ENCODE data around the gene CARD9. TPM values are rescaled to one million over a fixed set of nuclear protein-coding genes. Genes with fewer than 3 reads are reported as not detected.
A peak's percentile ranks its signal among the peaks of the same experiment; 100 is the strongest.

Gene CARD9
- total RNA-seq, 3 donors from 2014 or later (not counting 1 experiment from before 2014, with no cell fraction given), result 1.6 to 4.2 (median 4.0) TPM

DNA sequence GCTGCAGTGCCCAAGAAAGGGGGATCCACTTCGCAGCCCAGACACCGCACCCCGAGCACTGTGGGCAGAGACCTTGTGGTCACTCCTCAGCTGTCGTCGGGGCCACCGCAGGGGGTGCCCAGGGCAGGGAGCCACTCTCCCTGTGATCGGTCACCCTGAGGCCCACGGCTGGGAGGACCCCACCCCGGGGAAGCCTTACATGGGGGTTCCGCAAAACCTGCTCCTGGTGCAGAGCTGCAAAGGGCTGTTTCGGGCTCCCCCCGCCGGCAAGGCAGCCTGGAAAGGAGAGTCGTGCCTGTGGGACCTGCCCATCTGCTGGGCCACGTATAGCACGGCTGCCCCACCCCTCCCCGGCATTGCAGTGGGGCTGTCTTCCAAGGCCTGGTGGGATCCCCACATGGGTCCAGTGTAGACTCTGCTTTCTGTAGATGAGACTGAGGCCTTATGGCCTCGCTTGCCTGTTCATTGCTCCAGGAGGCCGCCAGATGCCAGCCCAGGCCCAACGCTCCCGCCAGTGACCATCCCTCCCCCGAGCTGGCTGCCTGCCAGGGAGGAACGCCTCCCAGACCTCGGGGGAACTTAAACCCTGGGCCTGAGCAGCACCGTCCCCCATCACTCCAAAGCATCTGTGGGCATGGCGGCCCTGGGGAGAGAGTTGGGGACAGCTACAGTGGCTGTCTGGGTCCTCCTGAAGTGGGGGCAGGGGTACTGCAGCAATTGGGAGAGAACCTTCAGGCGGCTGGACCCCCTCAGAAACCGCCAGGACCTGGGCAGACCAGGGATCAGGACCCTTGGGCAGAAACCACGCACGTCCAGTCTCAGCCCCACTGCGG lies 8.3 kb downstream of the CARD9 start:
- H3K27ac ChIP-seq (ENCODE audit: low read length), result no peak overlapping the region
- Mint-ChIP-seq H3K4me3 (no peak overlapping the region), H3K4me1 (peaks cover 0 to 5% of the 10 kb centered on the region in 2 donors), H3K36me3 (no peaks in the 10 kb centered on the region), H3K27ac (no peak overlapping the region), H3K27me3 (ENCODE audit: low read depth in 2 of 2) (no peaks in the 10 kb centered on the region), H3K9me3 (no peaks in the 10 kb centered on the region)
- no peak for DNase-seq
- 89% methylated on average over 31 of the region's 31 CpGs for WGBS (ENCODE audit: insufficient coverage)
- TF ChIP-seq, protein P1, sequence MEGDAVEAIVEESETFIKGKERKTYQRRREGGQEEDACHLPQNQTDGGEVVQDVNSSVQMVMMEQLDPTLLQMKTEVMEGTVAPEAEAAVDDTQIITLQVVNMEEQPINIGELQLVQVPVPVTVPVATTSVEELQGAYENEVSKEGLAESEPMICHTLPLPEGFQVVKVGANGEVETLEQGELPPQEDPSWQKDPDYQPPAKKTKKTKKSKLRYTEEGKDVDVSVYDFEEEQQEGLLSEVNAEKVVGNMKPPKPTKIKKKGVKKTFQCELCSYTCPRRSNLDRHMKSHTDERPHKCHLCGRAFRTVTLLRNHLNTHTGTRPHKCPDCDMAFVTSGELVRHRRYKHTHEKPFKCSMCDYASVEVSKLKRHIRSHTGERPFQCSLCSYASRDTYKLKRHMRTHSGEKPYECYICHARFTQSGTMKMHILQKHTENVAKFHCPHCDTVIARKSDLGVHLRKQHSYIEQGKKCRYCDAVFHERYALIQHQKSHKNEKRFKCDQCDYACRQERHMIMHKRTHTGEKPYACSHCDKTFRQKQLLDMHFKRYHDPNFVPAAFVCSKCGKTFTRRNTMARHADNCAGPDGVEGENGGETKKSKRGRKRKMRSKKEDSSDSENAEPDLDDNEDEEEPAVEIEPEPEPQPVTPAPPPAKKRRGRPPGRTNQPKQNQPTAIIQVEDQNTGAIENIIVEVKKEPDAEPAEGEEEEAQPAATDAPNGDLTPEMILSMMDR (IDR thresholded peaks at IDR 0.05), result no peak
- H3K4me1 ChIP-seq (ENCODE audit: control insufficient read depth, insufficient read depth, low read length), result peaks cover 29% of the 10 kb centered on the region
- ATAC-seq, result no peak
- H3K36me3 ChIP-seq (ENCODE audit: control insufficient read depth, insufficient read depth, low read length), result peaks cover 2% of the 10 kb centered on the region
- no peak overlapping the region for H3K4me3 ChIP-seq (ENCODE audit: low read length)
- no peaks in the 10 kb centered on the region for H3K27me3 ChIP-seq (ENCODE audit: control insufficient read depth, insufficient read depth, low read length)
- H3K9me3 ChIP-seq (ENCODE audit: control insufficient read depth, insufficient read depth, low read length), result no peaks in the 10 kb centered on the region
- intact Hi-C loops (cut with micrococcal nuclease), result loop anchor here (10.0 kb wide), 1 partner anchor 50 kb away; no protein-coding TSS in a partner anchor

DNA sequence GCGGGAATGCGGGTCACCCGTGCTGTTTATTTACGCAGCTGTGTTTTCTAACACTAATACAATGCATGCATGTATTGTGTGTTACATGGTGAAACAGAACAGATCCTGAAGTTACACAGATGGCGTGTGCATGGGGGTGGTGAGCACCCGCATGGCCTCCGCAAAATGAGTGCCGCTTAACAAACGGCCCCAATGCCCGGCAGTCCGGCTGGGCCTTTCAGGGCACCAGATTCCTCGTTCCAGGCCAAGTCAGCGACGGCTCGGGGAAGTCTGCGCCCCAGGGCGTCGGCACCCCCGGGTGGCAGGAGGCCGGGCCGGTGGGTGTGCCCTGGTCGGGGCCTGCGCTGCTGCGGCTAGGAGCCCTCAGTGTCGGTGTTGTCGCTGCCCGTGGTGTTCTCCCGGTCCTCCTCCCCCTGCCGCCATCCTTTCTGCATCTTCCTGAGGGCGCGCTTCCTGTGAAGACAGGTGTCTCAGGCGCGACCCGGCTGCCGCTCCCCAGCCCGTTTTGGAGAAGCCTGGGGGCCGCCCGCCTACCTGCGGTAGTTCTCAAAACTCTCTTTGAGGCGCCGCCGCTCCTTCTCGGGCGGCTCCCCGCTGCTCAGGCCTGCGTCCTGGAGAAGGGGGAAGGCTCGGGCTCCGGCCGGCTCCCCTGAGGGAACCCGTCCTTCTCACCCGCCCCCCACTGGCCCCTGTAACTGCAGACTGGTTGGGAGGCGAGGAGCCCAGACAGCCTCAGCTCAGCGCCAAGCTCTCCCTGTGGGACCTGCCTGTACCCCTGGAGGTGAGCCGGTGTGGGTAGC lies 9.3 kb downstream of the CARD9 start:
- Mint-ChIP-seq H3K36me3 (no peaks in the 10 kb centered on the region), H3K9me3 (no peaks in the 10 kb centered on the region), H3K4me3 (peak overlapping the region; percentile 65), H3K27me3 (ENCODE audit: low read depth in 2 of 2) (no peaks in the 10 kb centered on the region), H3K27ac (no peak overlapping the region), H3K4me1 (peaks cover 0 to 5% of the 10 kb centered on the region in 2 donors)
- TF ChIP-seq, protein P1 (IDR thresholded peaks at IDR 0.05), result peak; percentile 65
- ATAC-seq (peak in 1 of 3 donors; percentile 0), DNase-seq (no peak)
- Histone ChIP-seq H3K9me3 (ENCODE audit: control insufficient read depth, insufficient read depth, low read length) (no peaks in the 10 kb centered on the region), H3K27me3 (ENCODE audit: control insufficient read depth, insufficient read depth, low read length) (no peaks in the 10 kb centered on the region), H3K36me3 (ENCODE audit: control insufficient read depth, insufficient read depth, low read length) (peaks cover 2% of the 10 kb centered on the region), H3K4me1 (ENCODE audit: control insufficient read depth, insufficient read depth, low read length) (peaks cover 29% of the 10 kb centered on the region), H3K27ac (ENCODE audit: low read length) (no peak overlapping the region), H3K4me3 (ENCODE audit: low read length) (no peak overlapping the region)
- 50% methylated on average over 54 of the region's 54 CpGs for WGBS (ENCODE audit: insufficient coverage)
- intact Hi-C loops (cut with micrococcal nuclease), result loop anchor here (10.0 kb wide), 1 partner anchor 49 kb away; no protein-coding TSS in a partner anchor

DNA sequence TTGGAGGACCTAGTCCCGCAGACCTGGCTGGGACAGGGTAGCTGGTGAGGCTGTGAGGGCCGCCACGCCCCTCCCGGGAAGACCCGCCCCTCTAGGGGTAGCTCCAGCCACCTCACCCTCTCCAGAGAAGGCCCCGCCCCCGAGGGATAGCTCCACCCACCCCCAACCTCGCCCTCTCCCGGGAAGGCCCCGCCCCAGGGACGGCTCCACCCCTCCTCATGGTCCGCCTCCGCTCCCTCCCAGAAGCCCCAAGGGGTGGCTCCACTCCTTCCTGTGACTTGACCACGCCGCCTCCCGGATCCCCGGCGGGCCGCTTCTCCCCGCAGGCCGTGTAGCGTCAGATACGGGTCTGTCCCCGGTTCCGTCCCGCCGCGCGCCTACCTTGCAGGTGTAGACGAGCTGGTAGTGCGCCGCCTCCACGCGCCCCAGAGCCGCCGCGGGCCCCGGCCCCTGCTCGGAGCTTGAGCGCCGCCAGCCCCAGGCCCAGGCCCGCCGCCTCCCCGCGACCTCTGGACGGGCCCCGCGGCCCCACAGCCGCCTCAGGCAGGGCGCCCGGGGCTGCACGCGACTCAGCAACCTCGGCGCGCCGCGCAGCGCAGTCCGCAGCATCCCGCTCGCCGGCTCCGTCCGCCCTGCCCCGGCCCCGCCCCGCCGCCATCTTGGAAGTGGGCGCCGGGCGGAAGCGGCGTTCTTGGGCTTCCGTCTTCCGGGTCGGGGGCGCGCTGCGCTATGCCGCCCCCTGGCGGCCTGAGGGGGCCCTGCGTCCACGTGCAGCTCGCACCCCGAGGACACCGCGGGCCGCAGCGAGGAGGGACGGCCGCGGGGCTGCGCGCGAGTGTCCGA lies 10.1 kb downstream of the CARD9 start, which contains the start of gene DNLZ:
TSS of gene DNLZ (minus strand) at position 639 of the 843 bp plus-strand sequence. CDS start at position 609, 30 bp downstream.
- intact Hi-C loops (cut with micrococcal nuclease), result loop anchor here (10.0 kb wide), 1 partner anchor 49 kb away; no protein-coding TSS in a partner anchor
- H3K4me1 ChIP-seq (ENCODE audit: control insufficient read depth, insufficient read depth, low read length), result peaks cover 29% of the 10 kb centered on the region
- H3K4me3 ChIP-seq (ENCODE audit: low read length), result peak within 1 kb of the TSS; percentile 78
- Mint-ChIP-seq H3K9me3 (no peaks in the 10 kb centered on the region), H3K27me3 (ENCODE audit: low read depth in 2 of 2) (no peaks in the 10 kb centered on the region), H3K36me3 (no peaks in the 10 kb centered on the region), H3K27ac (peak within 1 kb of the TSS; percentile 48 to 66), H3K4me1 (peaks cover 0 to 5% of the 10 kb centered on the region in 2 donors), H3K4me3 (peak within 1 kb of the TSS; percentile 84)
- H3K36me3 ChIP-seq (ENCODE audit: control insufficient read depth, insufficient read depth, low read length), result peaks cover 2% of the 10 kb centered on the region
- peak within 1 kb of the TSS; percentile 60 for H3K27ac ChIP-seq (ENCODE audit: low read length)
- DNase-seq, result peak; percentile 85 to 94
- WGBS (ENCODE audit: insufficient coverage), result under 1% methylated on average over 97 of the region's 97 CpGs
- H3K27me3 ChIP-seq (ENCODE audit: control insufficient read depth, insufficient read depth, low read length), result no peaks in the 10 kb centered on the region
- ATAC-seq, result peak; percentile 83 to 94 (median 85)
- TF ChIP-seq, protein P1 (IDR thresholded peaks at IDR 0.05), result peak; percentile 97
- no peaks in the 10 kb centered on the region for H3K9me3 ChIP-seq (ENCODE audit: control insufficient read depth, insufficient read depth, low read length)
